Suprapubic skin (tissue), 4 donors: ENCODE measurements around the gene CACNA2D3.

Experiments
- EP300 ChIP-seq: sonication (generic); formaldehyde crosslinking; IDR thresholded peaks from one replicate; pipeline ENCODE4 v1.6.1; 2017; ENCODE audit warnings: antibody characterized with exemption
- POLR2A ChIP-seq, 2 donors: fragments of 450-650 bp; IDR thresholded peaks; one replicate each; pipeline ENCODE4 v1.6.1; 2017; ENCODE audit warnings: antibody characterized with exemption in 2 of 2, mild to moderate bottlenecking in 2 of 2, moderate library complexity in 2 of 2
- POLR2AphosphoS5 ChIP-seq, 3 donors: sonication (generic); formaldehyde crosslinking; IDR thresholded peaks; one replicate each; pipeline ENCODE4 v1.6.1; 2017; ENCODE audit warnings: antibody characterized with exemption in 3 of 3
- TF ChIP-seq, protein P1 (sequence below), 2 donors: fragments of 200-600 bp in 1 of 2; fragments of 450-650 bp in 1 of 2; sonication (generic) in 1 of 2; IDR thresholded peaks; one replicate each; pipeline ENCODE4 v1.5.1; 2016 to 2019; ENCODE audit warnings: antibody characterized with exemption in 2 of 2, mild to moderate bottlenecking in 1 of 2, moderate library complexity in 1 of 2

GRCh38 chr3:54857343-54857742 lies 735.0 kb downstream of the CACNA2D3 start:
- TF ChIP-seq POLR2A (IDR thresholded peaks at IDR 0.05) (no peak), POLR2AphosphoS5 (IDR thresholded peaks at IDR 0.05) (no peak), EP300 (no peak)
- TF ChIP-seq, protein P1, sequence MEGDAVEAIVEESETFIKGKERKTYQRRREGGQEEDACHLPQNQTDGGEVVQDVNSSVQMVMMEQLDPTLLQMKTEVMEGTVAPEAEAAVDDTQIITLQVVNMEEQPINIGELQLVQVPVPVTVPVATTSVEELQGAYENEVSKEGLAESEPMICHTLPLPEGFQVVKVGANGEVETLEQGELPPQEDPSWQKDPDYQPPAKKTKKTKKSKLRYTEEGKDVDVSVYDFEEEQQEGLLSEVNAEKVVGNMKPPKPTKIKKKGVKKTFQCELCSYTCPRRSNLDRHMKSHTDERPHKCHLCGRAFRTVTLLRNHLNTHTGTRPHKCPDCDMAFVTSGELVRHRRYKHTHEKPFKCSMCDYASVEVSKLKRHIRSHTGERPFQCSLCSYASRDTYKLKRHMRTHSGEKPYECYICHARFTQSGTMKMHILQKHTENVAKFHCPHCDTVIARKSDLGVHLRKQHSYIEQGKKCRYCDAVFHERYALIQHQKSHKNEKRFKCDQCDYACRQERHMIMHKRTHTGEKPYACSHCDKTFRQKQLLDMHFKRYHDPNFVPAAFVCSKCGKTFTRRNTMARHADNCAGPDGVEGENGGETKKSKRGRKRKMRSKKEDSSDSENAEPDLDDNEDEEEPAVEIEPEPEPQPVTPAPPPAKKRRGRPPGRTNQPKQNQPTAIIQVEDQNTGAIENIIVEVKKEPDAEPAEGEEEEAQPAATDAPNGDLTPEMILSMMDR (IDR thresholded peaks at IDR 0.05), result no peak
